ENCODE data around the gene REM2. TPM values are rescaled to one million over a fixed set of nuclear protein-coding genes. Genes with fewer than 3 reads are reported as not detected.

REM2 gene
- total and polyA plus RNA-seq, 5 donors, result 0.07 to 0.25 TPM; not detected in 3

DNA sequence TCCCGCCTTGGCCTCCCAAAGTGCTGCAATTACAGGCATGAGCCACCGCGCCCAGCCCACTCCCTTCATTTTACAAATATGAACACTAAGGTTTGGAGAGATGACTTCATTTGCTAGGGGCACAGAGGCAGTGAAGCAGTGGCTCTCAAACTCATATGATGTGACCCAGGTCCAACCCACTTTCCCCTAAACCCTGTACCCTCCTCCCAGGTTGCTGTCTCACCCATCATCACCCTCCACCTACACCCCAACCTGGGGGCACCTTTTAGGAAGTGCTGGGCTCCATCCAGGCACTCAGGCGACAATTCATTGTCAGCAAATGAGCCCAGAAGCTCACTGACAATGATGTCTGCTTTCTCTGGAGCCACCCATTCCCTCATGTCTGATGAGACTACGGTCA is 40.7 kb downstream of the REM2 start:
- no peak for ATAC-seq
- no peaks in the 10 kb centered on the region for H3K27me3 ChIP-seq (ENCODE audit: control insufficient read depth, insufficient read depth)
- no peak for DNase-seq
- H3K9me3 ChIP-seq (ENCODE audit: control insufficient read depth, low read length), result no peaks in the 10 kb centered on the region
- H3K27ac ChIP-seq (ENCODE audit: low read length), result no peak overlapping the region
- peaks cover 6% of the 10 kb centered on the region for H3K4me1 ChIP-seq (ENCODE audit: control insufficient read depth, insufficient read depth, low read length)
- 96% methylated on average over 5 of the region's 5 CpGs for WGBS
- intact Hi-C loops (cut with DNase I), result no loop called here
- no peak overlapping the region for H3K4me3 ChIP-seq (ENCODE audit: low read length)

DNA sequence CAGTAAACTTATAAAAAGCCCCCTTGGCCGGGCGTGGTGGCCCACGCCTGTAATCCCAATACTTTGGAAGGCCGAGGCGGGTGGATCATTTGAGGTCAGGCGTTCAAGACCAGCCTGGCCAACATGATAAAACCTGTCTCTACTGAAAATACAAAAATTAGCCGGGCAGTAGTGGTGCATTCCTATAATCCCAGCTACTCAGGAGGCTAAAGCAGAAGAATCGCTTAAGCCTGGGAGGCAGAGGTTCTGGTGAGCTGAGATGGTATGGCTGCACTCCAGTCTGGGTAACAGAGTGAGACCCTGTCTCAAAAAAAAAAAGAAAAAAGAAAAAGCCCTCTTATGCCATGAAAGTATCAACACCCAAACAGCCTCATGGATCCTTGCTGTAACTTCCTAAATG is 42.5 kb downstream of the REM2 start:
- intact Hi-C loops (cut with DNase I), result no loop called here
- ATAC-seq (no peak), DNase-seq (no peak)
- H3K27ac ChIP-seq (ENCODE audit: low read length), result no peak overlapping the region
- no peak overlapping the region for H3K4me3 ChIP-seq (ENCODE audit: low read length)
- no peaks in the 10 kb centered on the region for H3K4me1 ChIP-seq (ENCODE audit: control insufficient read depth, insufficient read depth, low read length)
- no peaks in the 10 kb centered on the region for H3K27me3 ChIP-seq (ENCODE audit: control insufficient read depth, insufficient read depth)
- WGBS, result 97% methylated on average over 8 of the region's 8 CpGs
- H3K9me3 ChIP-seq (ENCODE audit: control insufficient read depth, low read length), result no peaks in the 10 kb centered on the region

DNA sequence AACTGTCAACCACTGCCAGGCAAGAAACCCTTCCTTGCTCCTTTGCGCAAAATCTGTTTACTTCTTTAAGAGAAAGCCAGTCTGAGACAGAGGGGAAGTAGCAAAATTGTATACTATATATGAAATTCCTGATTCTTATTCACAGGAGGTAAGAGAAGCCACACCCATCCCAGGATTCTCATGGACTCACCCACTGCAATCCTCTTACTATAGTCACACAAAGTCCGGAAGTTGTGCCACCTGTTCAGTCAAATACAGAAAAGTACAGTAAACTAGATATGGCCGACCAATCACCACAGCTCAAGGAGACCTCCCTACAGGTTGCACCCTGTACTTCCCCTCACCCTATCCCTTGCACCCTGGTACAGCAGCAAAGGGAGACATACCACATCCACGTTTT is 43.3 kb downstream of the REM2 start:
- ATAC-seq, result no peak
- H3K27me3 ChIP-seq (ENCODE audit: control insufficient read depth, insufficient read depth), result no peaks in the 10 kb centered on the region
- H3K4me3 ChIP-seq (ENCODE audit: low read length), result no peak overlapping the region
- DNase-seq, result no peak
- no peaks in the 10 kb centered on the region for H3K4me1 ChIP-seq (ENCODE audit: control insufficient read depth, insufficient read depth, low read length)
- no peak overlapping the region for H3K27ac ChIP-seq (ENCODE audit: low read length)
- H3K9me3 ChIP-seq (ENCODE audit: control insufficient read depth, low read length), result no peaks in the 10 kb centered on the region
- intact Hi-C loops (cut with DNase I), result no loop called here
- 88% methylated on average over 4 of the region's 4 CpGs for WGBS

DNA sequence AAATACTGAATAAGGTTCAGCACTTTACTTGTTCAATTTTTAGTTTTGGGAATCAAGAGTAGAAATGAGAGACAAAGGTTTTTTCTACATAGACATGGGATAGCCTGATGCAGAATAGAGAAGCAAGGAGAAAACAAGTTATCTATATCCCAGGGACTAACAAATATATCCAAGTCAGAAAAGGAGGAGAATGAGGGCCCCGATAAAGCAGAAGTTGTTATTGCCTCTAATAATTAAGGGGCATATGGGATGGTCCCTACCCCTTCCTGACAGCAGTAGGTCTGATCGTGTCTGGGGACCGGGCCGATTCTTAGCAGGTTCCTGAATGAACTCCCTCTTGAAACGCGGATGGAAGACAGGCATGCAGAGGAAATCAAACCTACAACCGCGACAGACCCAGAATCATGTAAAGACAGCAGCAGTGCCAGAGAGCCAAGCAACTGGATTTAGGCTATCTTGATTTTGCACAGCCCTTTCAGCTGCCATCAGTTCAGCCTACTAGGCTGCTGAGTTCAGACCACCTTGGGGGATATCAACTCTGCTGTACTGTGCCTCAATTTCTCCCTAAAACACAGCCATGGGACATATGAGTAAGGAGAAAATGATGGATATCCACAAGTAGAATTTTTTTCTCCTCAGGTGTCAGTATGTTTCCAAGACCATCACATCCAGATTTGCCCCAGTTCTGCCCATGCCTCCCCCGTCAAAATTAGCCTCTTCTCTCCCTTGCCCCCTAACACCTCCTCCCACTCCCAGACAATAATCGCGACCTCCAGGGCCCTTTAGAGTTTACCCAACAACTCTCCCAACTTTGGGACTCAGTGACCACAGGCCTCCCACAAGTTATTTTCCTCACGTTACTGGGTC is 45.4 kb downstream of the REM2 start:
- ATAC-seq, result no peak
- Histone ChIP-seq H3K9me3 (ENCODE audit: control insufficient read depth, low read length) (no peaks in the 10 kb centered on the region), H3K4me1 (ENCODE audit: control insufficient read depth, insufficient read depth, low read length) (no peaks in the 10 kb centered on the region), H3K27ac (ENCODE audit: low read length) (peak overlapping the region; percentile 61), H3K27me3 (ENCODE audit: control insufficient read depth, insufficient read depth) (no peaks in the 10 kb centered on the region), H3K4me3 (ENCODE audit: low read length) (peak overlapping the region; percentile 65)
- intact Hi-C loops (cut with DNase I), result no loop called here
- DNase-seq, result no peak
- WGBS, result 15% methylated on average over 12 of the region's 12 CpGs

DNA sequence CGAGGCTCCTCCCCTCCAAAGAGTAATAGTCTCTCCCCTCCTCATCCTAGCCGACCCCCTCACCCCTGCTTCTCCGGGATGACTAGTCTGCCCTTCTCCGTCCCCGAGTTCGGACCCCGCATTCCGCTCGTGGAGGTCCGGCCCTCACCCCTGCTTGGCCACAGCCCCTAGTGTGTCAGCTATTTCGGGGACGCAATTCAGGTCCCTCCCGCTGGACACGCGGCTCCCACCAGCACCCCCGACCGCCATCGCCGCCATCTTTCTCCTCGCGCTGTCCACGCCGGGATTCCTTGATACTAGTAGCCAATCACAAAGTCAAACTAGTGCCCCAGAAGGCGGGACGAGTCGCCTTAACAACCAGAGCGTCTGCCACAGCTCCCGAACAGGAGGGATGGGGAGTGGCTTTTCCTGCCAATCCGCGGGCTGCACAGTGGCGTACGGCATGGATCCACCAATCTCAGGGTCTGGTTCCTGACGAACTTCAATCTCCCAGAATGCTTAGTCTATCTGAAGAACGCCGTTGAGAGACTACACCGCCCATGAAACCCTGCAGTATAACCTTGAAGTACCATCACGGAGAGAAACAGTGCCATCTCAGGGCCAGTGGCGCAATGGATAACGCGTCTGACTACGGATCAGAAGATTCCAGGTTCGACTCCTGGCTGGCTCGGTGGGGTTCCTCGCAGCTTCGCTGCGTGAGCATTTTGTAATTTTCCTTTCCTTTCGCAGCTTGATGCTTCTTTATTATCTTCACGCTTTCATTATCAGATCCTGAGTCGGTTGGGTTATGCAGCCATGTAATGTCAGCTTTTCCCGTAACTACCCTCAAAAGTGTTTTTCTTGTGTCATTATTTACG is 46.3 kb downstream of the REM2 start, which contains the start of gene PRMT5:
PRMT5 (minus strand) TSS at position 273 of the 857 bp plus-strand sequence; CDS start at position 258, 15 bp downstream.
- no peaks in the 10 kb centered on the region for H3K9me3 ChIP-seq (ENCODE audit: control insufficient read depth, low read length)
- H3K4me1 ChIP-seq (ENCODE audit: control insufficient read depth, insufficient read depth, low read length), result no peaks in the 10 kb centered on the region
- ATAC-seq (peak; percentile 98 to 99), DNase-seq (peak; percentile 99)
- peak within 1 kb of the TSS; percentile 65 for H3K4me3 ChIP-seq (ENCODE audit: low read length)
- intact Hi-C loops (cut with DNase I), result no loop called here
- peak within 1 kb of the TSS; percentile 65 for H3K27ac ChIP-seq (ENCODE audit: low read length)
- WGBS, result under 1% methylated on average over 51 of the region's 51 CpGs
- no peaks in the 10 kb centered on the region for H3K27me3 ChIP-seq (ENCODE audit: control insufficient read depth, insufficient read depth)

DNA sequence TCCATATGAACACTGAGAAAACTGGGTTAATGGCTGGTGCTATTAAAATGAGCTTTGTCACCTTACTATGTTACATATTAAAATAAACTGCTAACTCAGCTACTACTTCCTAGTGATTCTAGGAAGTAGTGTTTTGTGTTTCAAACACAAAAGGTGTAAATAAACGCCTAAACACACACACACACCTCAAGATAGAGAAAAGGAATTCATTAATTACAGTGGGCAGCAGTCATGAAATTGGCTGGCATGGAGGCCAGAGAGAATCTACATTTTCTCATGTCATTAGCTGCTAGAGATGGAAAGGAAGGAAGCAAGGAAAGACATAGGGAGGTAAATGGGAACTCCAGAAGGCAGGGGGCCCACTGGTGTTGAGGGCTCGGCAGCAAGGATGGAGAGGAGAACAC is 46.9 kb downstream of the REM2 start:
- Histone ChIP-seq H3K9me3 (ENCODE audit: control insufficient read depth, low read length) (no peaks in the 10 kb centered on the region), H3K27me3 (ENCODE audit: control insufficient read depth, insufficient read depth) (no peaks in the 10 kb centered on the region), H3K4me1 (ENCODE audit: control insufficient read depth, insufficient read depth, low read length) (no peaks in the 10 kb centered on the region), H3K4me3 (ENCODE audit: low read length) (peak overlapping the region; percentile 59), H3K27ac (ENCODE audit: low read length) (peak overlapping the region; percentile 65)
- ATAC-seq (peak in 1 of 2 donors; percentile 0), DNase-seq (no peak)
- WGBS, result 5% methylated on average over 2 of the region's 2 CpGs
- intact Hi-C loops (cut with DNase I), result no loop called here

DNA sequence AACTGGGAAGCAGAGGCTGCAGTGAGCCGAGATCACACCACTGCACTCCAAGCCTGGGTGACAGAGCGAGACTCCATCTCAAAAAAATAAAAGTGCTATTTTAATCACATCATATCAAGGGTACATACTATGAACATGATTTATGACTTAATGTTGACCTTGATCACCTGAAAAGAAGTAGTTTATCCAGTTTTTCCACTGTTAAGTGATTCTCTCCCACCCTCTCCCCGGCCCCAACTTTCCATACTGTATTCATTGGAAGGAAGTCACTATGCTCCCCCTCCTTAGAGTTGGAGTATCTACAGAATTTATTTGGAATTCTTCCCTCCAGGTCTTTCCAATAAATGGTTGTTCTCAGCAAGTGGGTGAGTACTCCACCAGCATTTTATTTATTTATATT is 49.1 kb downstream of the REM2 start:
- H3K4me1 ChIP-seq (ENCODE audit: control insufficient read depth, insufficient read depth, low read length), result no peaks in the 10 kb centered on the region
- 92% methylated on average over 3 of the region's 3 CpGs for WGBS
- no peaks in the 10 kb centered on the region for H3K9me3 ChIP-seq (ENCODE audit: control insufficient read depth, low read length)
- no peak overlapping the region for H3K4me3 ChIP-seq (ENCODE audit: low read length)
- ATAC-seq (no peak), DNase-seq (no peak)
- H3K27me3 ChIP-seq (ENCODE audit: control insufficient read depth, insufficient read depth), result no peaks in the 10 kb centered on the region
- intact Hi-C loops (cut with DNase I), result no loop called here
- H3K27ac ChIP-seq (ENCODE audit: low read length), result no peak overlapping the region

DNA sequence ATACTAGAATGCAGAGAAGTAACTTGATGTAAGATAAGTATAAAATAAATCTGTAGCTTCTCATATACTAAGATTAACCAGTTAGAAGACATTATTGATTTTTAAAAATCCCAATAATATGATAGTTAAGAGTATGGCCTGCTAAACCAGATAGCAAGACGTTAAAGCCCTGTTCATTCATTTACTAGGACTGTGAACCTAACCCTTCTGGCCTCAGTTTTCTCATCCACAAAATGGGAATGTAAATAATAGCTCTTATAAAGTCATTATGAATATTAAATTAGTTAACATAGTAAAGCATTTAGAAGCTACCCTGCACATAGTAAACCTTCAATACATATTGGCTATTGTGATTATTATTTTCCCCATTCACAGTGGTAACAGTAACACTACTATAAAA is 52.1 kb downstream of the REM2 start:
- Histone ChIP-seq H3K27me3 (ENCODE audit: control insufficient read depth, insufficient read depth) (no peaks in the 10 kb centered on the region), H3K27ac (ENCODE audit: low read length) (no peak overlapping the region), H3K4me3 (ENCODE audit: low read length) (no peak overlapping the region), H3K9me3 (ENCODE audit: control insufficient read depth, low read length) (no peaks in the 10 kb centered on the region), H3K4me1 (ENCODE audit: control insufficient read depth, insufficient read depth, low read length) (no peaks in the 10 kb centered on the region)
- intact Hi-C loops (cut with DNase I), result no loop called here
- 91% methylated on average over 1 of the region's 1 CpG for WGBS
- ATAC-seq, result no peak
- DNase-seq, result no peak

Other genes with a start within 250 kb of the REM2 start
- not detected for gene OR6J1, start 238.9 kb upstream of the REM2 start, total RNA-seq
- gene OR6J1, start 238.9 kb upstream of the REM2 start, polyA plus RNA-seq, result not detected
- gene OXA1L, start 116.5 kb upstream of the REM2 start, total RNA-seq, result 100 to 1,000 TPM in 3 of 4 donors, 10 to 100 TPM in 1; 92.6 to 123 (median 114) TPM
- 134 TPM for gene OXA1L, start 116.5 kb upstream of the REM2 start, polyA plus RNA-seq
- 10 to 100 TPM in 1 of 4 donors, 1 to 10 TPM in 3; 5.7 to 13.6 (median 7.5) TPM for gene SLC7A7, start 67.8 kb upstream of the REM2 start, total RNA-seq
- 3.1 TPM for gene SLC7A7, start 67.8 kb upstream of the REM2 start, polyA plus RNA-seq
- gene MRPL52, start 53.3 kb upstream of the REM2 start, total RNA-seq, result 100 to 1,000 TPM in 1 of 4 donors, 10 to 100 TPM in 3; 86.2 to 115 (median 91.1) TPM
- 113 TPM for gene MRPL52, start 53.3 kb upstream of the REM2 start, polyA plus RNA-seq
- gene MMP14, start 46.6 kb upstream of the REM2 start, total RNA-seq, result 10 to 100 TPM; 45.3 to 64.1 (median 50.0) TPM
- gene MMP14, start 46.6 kb upstream of the REM2 start, polyA plus RNA-seq, result 33.3 TPM
- 10 to 100 TPM; 66.2 to 89.7 (median 76.5) TPM for gene LRP10, start 11.5 kb upstream of the REM2 start, total RNA-seq
- 28.7 TPM for gene LRP10, start 11.5 kb upstream of the REM2 start, polyA plus RNA-seq
- gene RBM23, start 35.9 kb downstream of the REM2 start, total RNA-seq, result 10 to 100 TPM; 56.0 to 66.3 (median 61.6) TPM
- gene RBM23, start 35.9 kb downstream of the REM2 start, polyA plus RNA-seq, result 26.0 TPM
- gene PRMT5, start 46.2 kb downstream of the REM2 start, total RNA-seq, result 10 to 100 TPM; 37.3 to 52.1 (median 49.5) TPM
- gene PRMT5, start 46.2 kb downstream of the REM2 start, polyA plus RNA-seq, result 22.0 TPM
- gene HAUS4, start 73.9 kb downstream of the REM2 start, total RNA-seq, result 10 to 100 TPM; 16.5 to 33.5 (median 27.2) TPM
- gene HAUS4, start 73.9 kb downstream of the REM2 start, polyA plus RNA-seq, result 29.6 TPM
- 1 to 10 TPM; 5.7 to 6.9 (median 6.6) TPM for gene AJUBA, start 99.3 kb downstream of the REM2 start, total RNA-seq
- 4.8 TPM for gene AJUBA, start 99.3 kb downstream of the REM2 start, polyA plus RNA-seq
- gene C14orf93, start 126.9 kb downstream of the REM2 start, total RNA-seq, result 10 to 100 TPM in 1 of 4 donors, 1 to 10 TPM in 3; 5.8 to 11.4 (median 6.7) TPM
- gene C14orf93, start 126.9 kb downstream of the REM2 start, polyA plus RNA-seq, result 4.1 TPM
- gene PSMB5, start 151.7 kb downstream of the REM2 start, total RNA-seq, result 100 to 1,000 TPM; 108 to 126 (median 112) TPM
- gene PSMB5, start 151.7 kb downstream of the REM2 start, polyA plus RNA-seq, result 140 TPM
- gene PSMB11, start 159.0 kb downstream of the REM2 start, total RNA-seq, result not detected
- gene PSMB11, start 159.0 kb downstream of the REM2 start, polyA plus RNA-seq, result not detected
- 1 to 10 TPM in 3 of 4 donors, under 1 TPM in 1; 0.95 to 2.3 (median 2.2) TPM for gene CDH24, start 174.3 kb downstream of the REM2 start, total RNA-seq
- gene CDH24, start 174.3 kb downstream of the REM2 start, polyA plus RNA-seq, result 2.5 TPM
- gene ACIN1, start 211.9 kb downstream of the REM2 start, total RNA-seq, result 10 to 100 TPM; 78.9 to 87.8 (median 84.8) TPM
- 67.1 TPM for gene ACIN1, start 211.9 kb downstream of the REM2 start, polyA plus RNA-seq
- 10 to 100 TPM; 30.2 to 43.9 (median 41.2) TPM for gene C14orf119, start 212.3 kb downstream of the REM2 start, total RNA-seq
- gene C14orf119, start 212.3 kb downstream of the REM2 start, polyA plus RNA-seq, result 27.3 TPM
- gene CIROP, start 221.8 kb downstream of the REM2 start, total RNA-seq, result not detected
- gene CIROP, start 221.8 kb downstream of the REM2 start, polyA plus RNA-seq, result not detected
- gene CEBPE, start 236.0 kb downstream of the REM2 start, total RNA-seq, result not detected
- not detected for gene CEBPE, start 236.0 kb downstream of the REM2 start, polyA plus RNA-seq